HG03097 (cell line): ENCODE results near the gene FAM149A.

ENCODE experiments used
- ATAC-seq: cut with Tn5 transposase; IDR thresholded peaks from one replicate; pipeline ENCODE4 v1.9.1; 2021; ENCODE audit not compliant: unreplicated experiment, low FRiP score

Gene FAM149A

DNA sequence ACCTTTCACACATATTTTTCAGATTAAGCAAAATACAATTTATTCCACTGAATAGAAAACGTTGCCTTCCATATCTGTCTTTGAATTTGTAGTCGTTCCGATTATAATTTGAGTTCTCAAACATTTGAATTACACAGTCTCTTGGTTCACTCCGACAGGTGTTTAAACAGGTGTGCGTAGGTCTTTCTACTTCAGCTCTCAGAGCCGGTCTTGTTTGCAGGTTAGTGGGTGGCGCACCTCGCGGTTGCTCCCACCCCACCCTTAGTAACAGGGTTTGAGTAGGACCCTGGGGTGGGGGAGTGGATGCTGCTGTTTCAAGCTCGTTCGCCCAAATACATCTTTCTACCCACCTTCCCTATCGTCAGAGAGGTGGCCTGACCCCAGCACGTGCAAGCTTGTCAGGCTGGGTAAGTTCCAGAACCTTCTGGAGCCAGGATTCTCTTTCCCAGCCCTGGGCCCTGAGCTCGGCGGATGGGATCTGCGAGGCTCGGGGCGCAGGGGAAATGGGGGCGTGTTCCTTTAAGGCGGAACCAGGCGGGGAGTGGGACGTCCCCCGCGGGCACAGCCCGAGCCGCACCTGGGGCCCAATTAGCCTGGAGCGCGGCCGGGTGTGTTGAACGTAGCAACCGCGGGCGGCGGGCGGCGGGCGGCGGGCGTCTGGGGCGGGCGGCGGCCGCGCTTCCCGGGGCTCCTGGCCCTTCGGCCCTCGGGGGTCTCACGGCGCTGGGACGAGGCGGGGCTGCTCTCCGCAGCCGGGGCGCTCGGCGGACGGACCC is at the start of gene FAM149A:
FAM149A (plus strand) TSS at position 591 of the 776 bp plus-strand sequence.
- ATAC-seq, result no peak

GRCh38 chr4:186058253-186058979 is 46.1 kb upstream of the FAM149A start:
- ATAC-seq, result peak; percentile 100

GRCh38 chr4:186058980-186059316 is 45.6 kb upstream of the FAM149A start:
- no peak for ATAC-seq

DNA sequence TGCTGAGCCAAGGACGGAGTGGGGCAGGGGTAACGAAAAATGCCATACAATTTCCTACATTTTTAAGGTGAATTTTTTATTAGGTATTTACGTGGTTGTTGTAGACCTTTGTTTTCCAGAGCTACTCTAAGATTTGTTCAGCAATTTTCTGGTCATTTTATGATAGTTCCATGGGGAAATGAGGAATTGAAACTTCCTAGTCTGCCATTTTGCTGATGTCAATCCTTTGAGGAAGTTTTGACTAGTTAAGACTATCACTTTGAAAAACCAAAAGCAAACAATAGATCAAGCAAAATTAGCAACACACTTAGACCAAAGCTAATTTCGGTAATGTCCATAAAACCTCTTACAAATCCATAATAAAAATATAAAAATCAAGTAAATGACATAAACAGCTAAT is 42.6 kb upstream of the FAM149A start:
- ATAC-seq, result no peak

DNA sequence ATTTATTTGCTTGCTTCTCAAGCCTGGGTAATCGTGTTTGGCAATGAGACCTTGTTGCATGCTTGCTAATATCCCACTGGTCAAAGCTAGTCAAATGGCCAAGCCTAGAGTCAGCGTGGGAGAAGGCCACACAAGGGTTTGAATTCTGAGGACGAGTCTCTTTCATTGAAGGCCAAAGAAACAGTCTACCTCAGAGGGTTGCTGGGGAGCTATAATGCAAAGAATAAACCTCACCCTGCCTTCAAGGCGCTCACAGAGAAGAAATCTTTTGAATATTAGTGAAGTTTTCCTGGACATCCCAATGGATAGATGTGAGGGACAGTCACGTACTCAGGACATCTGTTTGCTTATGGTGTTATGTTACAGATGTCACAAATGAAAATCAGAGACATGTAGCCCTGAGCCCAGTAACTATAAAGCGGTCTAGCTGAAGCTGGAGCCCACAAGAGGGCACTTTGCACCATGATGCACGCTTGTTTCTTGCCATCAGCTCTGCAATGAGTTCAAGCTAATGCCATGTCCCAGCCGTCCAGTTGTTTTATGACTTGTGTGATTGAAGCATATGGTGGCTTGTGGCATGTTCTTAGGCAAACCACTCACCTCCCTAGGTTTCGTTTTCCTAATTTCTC is 36.6 kb upstream of the FAM149A start:
- peak; percentile 92 for ATAC-seq

- ATAC-seq, result no peak
Observed at GRCh38 chr4:186068581-186069348, 35.7 kb upstream of the FAM149A start, which contains the start of gene TLR3. TLR3 (plus strand) TSS chr4:186069156; CDS start chr4:186076620, 7,464 bp downstream.

- no peak for ATAC-seq
Observed at GRCh38 chr4:186069729-186070128, 34.8 kb upstream of the FAM149A start.

DNA sequence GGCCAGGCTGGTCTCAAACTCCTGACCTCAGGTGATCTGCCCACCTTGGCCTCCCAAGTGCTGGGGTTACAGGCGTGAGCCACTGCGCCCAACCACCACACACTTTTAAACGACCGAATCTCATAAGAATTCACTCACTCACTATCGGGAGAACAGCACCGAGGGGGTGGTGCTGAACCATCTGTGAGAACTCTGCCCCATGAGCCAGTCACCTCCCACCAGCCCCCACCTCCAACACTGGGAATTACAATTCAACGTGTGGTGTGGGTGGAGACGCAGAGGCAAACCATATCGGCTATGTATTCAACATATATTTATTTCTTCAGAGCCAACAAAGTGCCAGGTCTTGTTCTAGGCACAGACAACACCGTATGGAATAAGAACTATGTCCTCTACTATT is 32.0 kb upstream of the FAM149A start:
- no peak for ATAC-seq

- no peak for ATAC-seq
Observed at GRCh38 chr4:186074189-186074588, 30.3 kb upstream of the FAM149A start.

GRCh38 chr4:186078981-186079638 is 25.4 kb upstream of the FAM149A start:
- no peak for ATAC-seq

GRCh38 chr4:186079694-186080093 is 24.8 kb upstream of the FAM149A start:
- ATAC-seq, result no peak

DNA sequence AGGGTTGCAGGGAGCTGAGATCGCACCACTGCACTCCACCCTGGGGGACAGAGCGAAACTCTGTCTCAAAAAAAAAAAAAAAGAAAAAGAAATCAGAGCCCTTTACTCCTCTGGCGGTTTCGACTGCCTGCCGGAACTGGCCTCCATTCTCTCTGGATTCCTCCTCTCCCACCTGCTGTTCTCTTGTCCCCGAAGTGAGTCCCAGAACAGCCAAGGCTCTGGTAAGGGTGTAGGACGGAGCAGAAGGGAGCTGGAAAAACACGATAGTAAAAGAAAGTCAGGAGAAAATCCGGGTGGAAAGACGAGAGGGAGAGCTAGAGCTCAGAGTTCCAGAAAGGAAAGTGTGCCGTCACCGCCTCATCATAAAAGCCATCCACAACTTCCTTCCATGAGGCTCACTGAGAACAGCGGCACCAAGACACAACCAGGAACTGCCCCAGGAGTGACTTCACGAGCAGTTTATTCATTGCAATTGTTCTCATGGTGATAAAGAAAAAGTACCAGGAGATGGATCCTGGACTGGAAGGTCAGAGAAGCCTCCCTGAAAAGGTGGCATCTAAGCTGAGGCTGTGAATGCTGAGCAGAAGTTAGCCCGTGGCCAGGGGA is 23.2 kb upstream of the FAM149A start:
- no peak for ATAC-seq

- ATAC-seq, result no peak
Observed at GRCh38 chr4:186082221-186082620, 22.3 kb upstream of the FAM149A start.

DNA sequence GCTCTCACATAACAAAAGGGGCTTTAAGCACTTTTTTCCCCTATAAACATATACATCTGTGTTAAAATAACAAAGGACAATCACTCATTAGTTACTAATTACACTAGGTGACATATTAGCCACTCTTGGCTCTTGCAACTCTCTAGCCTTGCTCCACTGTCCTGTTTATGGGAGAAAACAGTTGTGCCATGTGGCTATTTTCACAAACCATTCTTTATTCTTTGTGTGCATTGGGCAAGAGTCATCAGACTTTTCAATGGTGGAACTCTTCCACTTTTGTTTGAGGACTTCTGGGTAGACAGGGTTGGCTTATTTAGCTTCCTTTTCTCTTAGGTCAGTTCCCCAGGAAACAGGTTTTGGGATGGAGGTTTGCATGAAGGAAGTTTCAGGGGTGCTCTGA is 16.0 kb upstream of the FAM149A start:
- no peak for ATAC-seq

- no peak for ATAC-seq
Observed at GRCh38 chr4:186092296-186092695, 12.2 kb upstream of the FAM149A start.

GRCh38 chr4:186095406-186095805 is 9.1 kb upstream of the FAM149A start:
- ATAC-seq, result no peak

GRCh38 chr4:186096681-186097165 is 7.8 kb upstream of the FAM149A start:
- ATAC-seq, result no peak

DNA sequence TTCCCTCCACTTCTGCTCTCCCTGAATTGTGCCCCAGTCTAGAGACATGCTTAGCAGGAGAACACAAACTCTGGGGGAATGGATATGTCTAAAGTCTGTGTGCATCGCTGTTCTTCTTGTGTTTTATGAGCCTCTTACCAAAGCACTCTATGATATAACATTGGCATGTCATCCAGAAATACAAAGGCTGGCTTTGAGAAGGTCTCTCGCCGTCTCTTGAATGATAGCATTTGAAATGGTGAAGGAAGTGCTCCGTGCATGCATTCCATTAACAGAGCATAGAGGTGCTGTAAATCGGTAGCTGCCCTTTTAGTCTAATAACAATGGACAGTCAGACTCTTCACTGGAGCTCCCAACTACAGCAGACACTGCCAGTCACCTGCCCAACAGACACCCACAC is 7.1 kb upstream of the FAM149A start:
- ATAC-seq, result no peak

DNA sequence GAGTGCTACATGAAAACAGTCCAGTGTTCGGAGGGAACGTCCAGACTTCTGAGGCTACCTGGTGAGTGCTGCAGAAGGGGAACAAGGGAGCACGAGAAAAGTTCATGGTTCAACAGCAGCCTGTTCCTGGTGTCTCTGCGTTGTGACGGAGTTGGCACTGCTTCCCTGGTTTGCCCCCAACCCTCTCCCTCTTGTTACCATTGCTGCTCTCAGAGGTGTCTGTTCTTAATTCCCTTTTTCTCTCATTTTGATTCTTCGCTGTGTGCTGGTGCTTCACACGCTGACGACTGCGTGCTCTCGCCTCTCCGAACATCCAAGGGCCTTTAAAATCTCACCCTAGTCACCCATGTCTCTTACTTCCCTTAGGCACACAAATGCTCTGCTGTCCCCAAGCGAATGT is 1.6 kb upstream of the FAM149A start:
- ATAC-seq, result no peak
